ENCODE measurements around the gene TBXA2R. TPM values are rescaled to one million over a fixed set of nuclear protein-coding genes. Genes with fewer than 3 reads are reported as not detected.

The TBXA2R gene
- total and polyA plus RNA-seq, 2 donors from 2014 or later = 6.7 to 8.8 TPM

- peaks cover 0 to 18% (median 3%) of the 10 kb centered on the region in 3 donors for H3K4me1 ChIP-seq (ENCODE audit: control insufficient read depth in 2 of 3, insufficient read depth in 2 of 3, low read depth in 1 of 3, low read length in 3 of 3)
- no peak for FAIRE-seq
- peak within 1 kb of the TSS; percentile 66 to 99 (median 97) for H3K4me3 ChIP-seq (ENCODE audit: low read length in 3 of 3)
- TF ChIP-seq, protein P1, sequence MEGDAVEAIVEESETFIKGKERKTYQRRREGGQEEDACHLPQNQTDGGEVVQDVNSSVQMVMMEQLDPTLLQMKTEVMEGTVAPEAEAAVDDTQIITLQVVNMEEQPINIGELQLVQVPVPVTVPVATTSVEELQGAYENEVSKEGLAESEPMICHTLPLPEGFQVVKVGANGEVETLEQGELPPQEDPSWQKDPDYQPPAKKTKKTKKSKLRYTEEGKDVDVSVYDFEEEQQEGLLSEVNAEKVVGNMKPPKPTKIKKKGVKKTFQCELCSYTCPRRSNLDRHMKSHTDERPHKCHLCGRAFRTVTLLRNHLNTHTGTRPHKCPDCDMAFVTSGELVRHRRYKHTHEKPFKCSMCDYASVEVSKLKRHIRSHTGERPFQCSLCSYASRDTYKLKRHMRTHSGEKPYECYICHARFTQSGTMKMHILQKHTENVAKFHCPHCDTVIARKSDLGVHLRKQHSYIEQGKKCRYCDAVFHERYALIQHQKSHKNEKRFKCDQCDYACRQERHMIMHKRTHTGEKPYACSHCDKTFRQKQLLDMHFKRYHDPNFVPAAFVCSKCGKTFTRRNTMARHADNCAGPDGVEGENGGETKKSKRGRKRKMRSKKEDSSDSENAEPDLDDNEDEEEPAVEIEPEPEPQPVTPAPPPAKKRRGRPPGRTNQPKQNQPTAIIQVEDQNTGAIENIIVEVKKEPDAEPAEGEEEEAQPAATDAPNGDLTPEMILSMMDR (IDR thresholded peaks at IDR 0.05; ENCODE audit: borderline replicate concordance, extremely low read depth, insufficient read depth) = no peak
- DNase-seq = peak; percentile 94 to 98 (median 96)
- peak within 1 kb of the TSS; percentile 74 to 77 for H3K27ac ChIP-seq (ENCODE audit: low read depth in 2 of 2, low read length in 2 of 2)
- no peaks in the 10 kb centered on the region for H3K36me3 ChIP-seq (ENCODE audit: control insufficient read depth in 2 of 3, insufficient read depth in 3 of 3, low read length in 3 of 3)
- peak within 1 kb of the TSS; percentile 36 to 99 (median 98) for H3K9ac ChIP-seq (ENCODE audit: low read length in 3 of 3)
- intact Hi-C loops (cut with DNase I) = no loop called here
- no peaks in the 10 kb centered on the region for H3K27me3 ChIP-seq (ENCODE audit: control insufficient read depth, insufficient read depth, low read length)
- H3K9me3 ChIP-seq (ENCODE audit: control insufficient read depth in 2 of 3, insufficient read depth in 1 of 3, low read length in 3 of 3) = no peaks in the 10 kb centered on the region
These were observed 49.0 kb downstream of the TBXA2R start, which contains the start of gene MFSD12 for GRCh38 chr19:3557461-3558248. TSS of gene MFSD12 (minus strand) at chr19:3557586. CDS start at chr19:3557403, 183 bp downstream.

GRCh38 chr19:3556978-3557460 lies 49.7 kb downstream of the TBXA2R start:
- FAIRE-seq = no peak
- Histone ChIP-seq H3K36me3 (ENCODE audit: control insufficient read depth in 2 of 3, insufficient read depth in 3 of 3, low read length in 3 of 3) (no peaks in the 10 kb centered on the region), H3K9me3 (ENCODE audit: control insufficient read depth in 2 of 3, insufficient read depth in 1 of 3, low read length in 3 of 3) (no peaks in the 10 kb centered on the region), H3K27me3 (ENCODE audit: control insufficient read depth, insufficient read depth, low read length) (no peaks in the 10 kb centered on the region), H3K27ac (ENCODE audit: low read depth in 2 of 2, low read length in 2 of 2) (peak overlapping the region; percentile 72 to 77), H3K4me3 (ENCODE audit: low read length in 3 of 3) (peak overlapping the region; percentile 65 to 99 (median 97)), H3K9ac (ENCODE audit: low read length in 3 of 3) (peak overlapping the region; percentile 18 to 99 (median 98)), H3K4me1 (ENCODE audit: control insufficient read depth in 2 of 3, insufficient read depth in 2 of 3, low read depth in 1 of 3, low read length in 3 of 3) (peaks cover 0 to 20% (median 3%) of the 10 kb centered on the region in 3 donors)
- TF ChIP-seq, protein P1 (IDR thresholded peaks at IDR 0.05; ENCODE audit: borderline replicate concordance, extremely low read depth, insufficient read depth) = peak; percentile 3
- intact Hi-C loops (cut with DNase I) = no loop called here
- peak in 4 of 5 donors; percentile 36 to 86 (median 57) for DNase-seq

- peak overlapping the region; percentile 18 to 99 (median 98) for H3K9ac ChIP-seq (ENCODE audit: low read length in 3 of 3)
- peak overlapping the region; percentile 65 to 99 (median 97) for H3K4me3 ChIP-seq (ENCODE audit: low read length in 3 of 3)
- H3K4me1 ChIP-seq (ENCODE audit: control insufficient read depth in 2 of 3, insufficient read depth in 2 of 3, low read depth in 1 of 3, low read length in 3 of 3) = peaks cover 0 to 20% (median 3%) of the 10 kb centered on the region in 3 donors
- intact Hi-C loops (cut with DNase I) = no loop called here
- peak overlapping the region; percentile 72 to 77 for H3K27ac ChIP-seq (ENCODE audit: low read depth in 2 of 2, low read length in 2 of 2)
- no peaks in the 10 kb centered on the region for H3K9me3 ChIP-seq (ENCODE audit: control insufficient read depth in 2 of 3, insufficient read depth in 1 of 3, low read length in 3 of 3)
- H3K27me3 ChIP-seq (ENCODE audit: control insufficient read depth, insufficient read depth, low read length) = no peaks in the 10 kb centered on the region
- TF ChIP-seq, protein P1 (IDR thresholded peaks at IDR 0.05; ENCODE audit: borderline replicate concordance, extremely low read depth, insufficient read depth) = no peak
- FAIRE-seq = no peak
- H3K36me3 ChIP-seq (ENCODE audit: control insufficient read depth in 2 of 3, insufficient read depth in 3 of 3, low read length in 3 of 3) = no peaks in the 10 kb centered on the region
- DNase-seq = no peak
These were observed 50.2 kb downstream of the TBXA2R start for GRCh38 chr19:3556423-3556977.
